B cell (primary cell): ENCODE results near the gene COPS4.

ENCODE experiments used
- EZH2 ChIP-seq: IDR thresholded peaks from 2 replicates; pipeline ENCODE4 v1.6.1; 2012; ENCODE audit warnings: borderline replicate concordance, low read depth, mild to moderate bottlenecking, moderate library complexity, low read length; ENCODE audit not compliant: insufficient read depth, poor library complexity, severe bottlenecking
- TF ChIP-seq, protein P1 (sequence below): fragments of 200-600 bp; IDR thresholded peaks from one replicate; pipeline ENCODE4 v1.8.0; 2022; ENCODE audit warnings: antibody characterized with exemption, mild to moderate bottlenecking

GRCh38 chr4:83096397-83096796 is 61.4 kb downstream of the COPS4 start:
- TF ChIP-seq, protein P1, sequence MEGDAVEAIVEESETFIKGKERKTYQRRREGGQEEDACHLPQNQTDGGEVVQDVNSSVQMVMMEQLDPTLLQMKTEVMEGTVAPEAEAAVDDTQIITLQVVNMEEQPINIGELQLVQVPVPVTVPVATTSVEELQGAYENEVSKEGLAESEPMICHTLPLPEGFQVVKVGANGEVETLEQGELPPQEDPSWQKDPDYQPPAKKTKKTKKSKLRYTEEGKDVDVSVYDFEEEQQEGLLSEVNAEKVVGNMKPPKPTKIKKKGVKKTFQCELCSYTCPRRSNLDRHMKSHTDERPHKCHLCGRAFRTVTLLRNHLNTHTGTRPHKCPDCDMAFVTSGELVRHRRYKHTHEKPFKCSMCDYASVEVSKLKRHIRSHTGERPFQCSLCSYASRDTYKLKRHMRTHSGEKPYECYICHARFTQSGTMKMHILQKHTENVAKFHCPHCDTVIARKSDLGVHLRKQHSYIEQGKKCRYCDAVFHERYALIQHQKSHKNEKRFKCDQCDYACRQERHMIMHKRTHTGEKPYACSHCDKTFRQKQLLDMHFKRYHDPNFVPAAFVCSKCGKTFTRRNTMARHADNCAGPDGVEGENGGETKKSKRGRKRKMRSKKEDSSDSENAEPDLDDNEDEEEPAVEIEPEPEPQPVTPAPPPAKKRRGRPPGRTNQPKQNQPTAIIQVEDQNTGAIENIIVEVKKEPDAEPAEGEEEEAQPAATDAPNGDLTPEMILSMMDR = no peak
- no peak for TF ChIP-seq EZH2
